ENCODE measurements around the gene IGFBP6. TPM values are rescaled to one million over a fixed set of nuclear protein-coding genes. Genes with fewer than 3 reads are reported as not detected.

The IGFBP6 gene
- polyA plus RNA-seq, 1 donor from 2014 or later: not detected

GRCh38 chr12:53076461-53076860 is 21.0 kb upstream of the IGFBP6 start:
- no peak overlapping the region for H2AFZ ChIP-seq (ENCODE audit: low read depth, low read length)
- no peaks in the 10 kb centered on the region for H3K9me3 ChIP-seq (ENCODE audit: low read length)
- H3K27me3 ChIP-seq (ENCODE audit: insufficient read depth, low read depth, low read length): no peaks in the 10 kb centered on the region
- H3K4me2 ChIP-seq (ENCODE audit: low read length): no peak overlapping the region
- H3K79me2 ChIP-seq (replicated peaks; ENCODE audit: insufficient read depth, low read length): peaks cover 12% of the 10 kb centered on the region
- no peaks in the 10 kb centered on the region for H4K20me1 ChIP-seq (ENCODE audit: insufficient read depth)
- peaks cover 5% of the 10 kb centered on the region for H3K36me3 ChIP-seq (ENCODE audit: insufficient read depth, low read length)
- H3F3A ChIP-seq (ENCODE audit: insufficient read depth, low read length, poor library complexity, severe bottlenecking): peaks cover 4% of the 10 kb centered on the region
- H3K9me2 ChIP-seq (ENCODE audit: insufficient read depth, low read length): no peaks in the 10 kb centered on the region
- H3K27ac ChIP-seq (ENCODE audit: low read length): no peak overlapping the region
- no peak overlapping the region for H3K4me3 ChIP-seq (ENCODE audit: low read length)
- no peak for TF ChIP-seq REST (IDR thresholded peaks at IDR 0.05; ENCODE audit: borderline replicate concordance)
- H3K9ac ChIP-seq (ENCODE audit: low read length): no peak overlapping the region

GRCh38 chr12:53077030-53077429 is 20.4 kb upstream of the IGFBP6 start:
- TF ChIP-seq POLR2AphosphoS5 (IDR thresholded peaks at IDR 0.05) (no peak), SMC3 (conservative IDR thresholded peaks at IDR 0.05; ENCODE audit: poor library complexity) (no peak), TAF1 (IDR thresholded peaks at IDR 0.05; ENCODE audit: low read depth) (no peak), RAD21 (conservative IDR thresholded peaks at IDR 0.05) (no peak), CTCF (IDR thresholded peaks at IDR 0.05; ENCODE audit: poor library complexity, severe bottlenecking) (no peak), REST (IDR thresholded peaks at IDR 0.05; ENCODE audit: borderline replicate concordance) (no peak), MXI1 (conservative IDR thresholded peaks at IDR 0.05; ENCODE audit: poor library complexity, severe bottlenecking) (no peak), EP300 (conservative IDR thresholded peaks at IDR 0.05; ENCODE audit: poor library complexity, severe bottlenecking) (no peak), EZH2 (IDR thresholded peaks at IDR 0.05; ENCODE audit: borderline replicate concordance, insufficient read depth, low read length, poor library complexity, severe bottlenecking) (no peak)

More at GRCh38 chr12:53077030-53077429, 20.4 kb upstream of the IGFBP6 start:
- Histone ChIP-seq H3K36me3 (ENCODE audit: insufficient read depth, low read length) (peaks cover 5% of the 10 kb centered on the region), H3K4me2 (ENCODE audit: low read length) (no peak overlapping the region), H3K9me3 (ENCODE audit: low read length) (no peaks in the 10 kb centered on the region), H3K9me2 (ENCODE audit: insufficient read depth, low read length) (no peaks in the 10 kb centered on the region), H3K27me3 (ENCODE audit: insufficient read depth, low read depth, low read length) (no peaks in the 10 kb centered on the region), H3K4me3 (ENCODE audit: low read length) (no peak overlapping the region), H3F3A (ENCODE audit: insufficient read depth, low read length, poor library complexity, severe bottlenecking) (peaks cover 4% of the 10 kb centered on the region), H2AFZ (ENCODE audit: low read depth, low read length) (no peak overlapping the region), H3K79me2 (replicated peaks; ENCODE audit: insufficient read depth, low read length) (peaks cover 12% of the 10 kb centered on the region), H3K27ac (ENCODE audit: low read length) (no peak overlapping the region), H4K20me1 (ENCODE audit: insufficient read depth) (no peaks in the 10 kb centered on the region), H3K9ac (ENCODE audit: low read length) (no peak overlapping the region)

All from neural cell (in vitro differentiated cells).